ENCODE data around the gene RHOF. TPM values are rescaled to one million over a fixed set of nuclear protein-coding genes. Genes with fewer than 3 reads are reported as not detected.

Gene RHOF
- total RNA-seq, 1 donor: 10.9 TPM

DNA sequence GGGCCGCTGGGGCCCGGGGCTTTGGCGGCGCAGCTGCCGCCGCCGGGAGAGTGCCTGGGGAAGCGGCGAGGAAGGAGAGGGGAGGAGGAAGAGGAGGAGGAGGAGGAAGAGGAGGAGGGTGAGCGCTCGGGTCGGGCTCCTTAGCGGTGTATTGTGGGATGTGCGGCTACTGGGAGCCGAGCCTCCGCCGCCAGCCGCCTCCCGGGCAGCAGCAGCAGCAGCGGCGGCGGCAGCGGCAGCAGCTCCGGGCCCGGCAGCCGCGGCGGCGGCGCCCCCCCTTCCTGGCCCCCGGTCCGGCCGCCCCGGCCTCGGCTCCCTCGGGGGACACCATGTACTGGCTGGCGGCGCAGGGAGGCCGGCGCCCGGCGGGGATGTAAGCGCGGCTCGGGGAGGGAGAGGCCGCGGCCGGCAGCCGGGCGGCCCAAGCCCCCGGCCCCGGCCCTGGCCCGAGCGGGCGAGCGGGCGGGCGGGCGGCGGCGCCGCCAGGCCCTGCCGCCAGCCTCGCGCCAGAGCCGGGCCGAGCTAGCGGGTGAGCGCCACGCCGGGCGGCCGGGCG is 10.5 kb upstream of the RHOF start, which contains the start of gene SETD1B:
Gene SETD1B, plus strand, starts transcription at position 149 of the 556 bp plus-strand sequence. CDS start 729 bp downstream, outside the sequence.
- H3K4me3 ChIP-seq (ENCODE audit: low read depth, low read length): peak within 1 kb of the TSS; percentile 80
- TF ChIP-seq, protein P1, sequence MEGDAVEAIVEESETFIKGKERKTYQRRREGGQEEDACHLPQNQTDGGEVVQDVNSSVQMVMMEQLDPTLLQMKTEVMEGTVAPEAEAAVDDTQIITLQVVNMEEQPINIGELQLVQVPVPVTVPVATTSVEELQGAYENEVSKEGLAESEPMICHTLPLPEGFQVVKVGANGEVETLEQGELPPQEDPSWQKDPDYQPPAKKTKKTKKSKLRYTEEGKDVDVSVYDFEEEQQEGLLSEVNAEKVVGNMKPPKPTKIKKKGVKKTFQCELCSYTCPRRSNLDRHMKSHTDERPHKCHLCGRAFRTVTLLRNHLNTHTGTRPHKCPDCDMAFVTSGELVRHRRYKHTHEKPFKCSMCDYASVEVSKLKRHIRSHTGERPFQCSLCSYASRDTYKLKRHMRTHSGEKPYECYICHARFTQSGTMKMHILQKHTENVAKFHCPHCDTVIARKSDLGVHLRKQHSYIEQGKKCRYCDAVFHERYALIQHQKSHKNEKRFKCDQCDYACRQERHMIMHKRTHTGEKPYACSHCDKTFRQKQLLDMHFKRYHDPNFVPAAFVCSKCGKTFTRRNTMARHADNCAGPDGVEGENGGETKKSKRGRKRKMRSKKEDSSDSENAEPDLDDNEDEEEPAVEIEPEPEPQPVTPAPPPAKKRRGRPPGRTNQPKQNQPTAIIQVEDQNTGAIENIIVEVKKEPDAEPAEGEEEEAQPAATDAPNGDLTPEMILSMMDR (IDR thresholded peaks at IDR 0.05; ENCODE audit: insufficient read depth, low read length): no peak
- peak; percentile 53 for DNase-seq (ENCODE audit: low read depth)

- H3K4me3 ChIP-seq (ENCODE audit: low read depth, low read length): peak overlapping the region; percentile 80
- TF ChIP-seq, protein P1 (IDR thresholded peaks at IDR 0.05; ENCODE audit: insufficient read depth, low read length): no peak
- peak; percentile 97 for DNase-seq (ENCODE audit: low read depth)
Measured at GRCh38 chr12:121802843-121803698, 9.6 kb upstream of the RHOF start.

DNA sequence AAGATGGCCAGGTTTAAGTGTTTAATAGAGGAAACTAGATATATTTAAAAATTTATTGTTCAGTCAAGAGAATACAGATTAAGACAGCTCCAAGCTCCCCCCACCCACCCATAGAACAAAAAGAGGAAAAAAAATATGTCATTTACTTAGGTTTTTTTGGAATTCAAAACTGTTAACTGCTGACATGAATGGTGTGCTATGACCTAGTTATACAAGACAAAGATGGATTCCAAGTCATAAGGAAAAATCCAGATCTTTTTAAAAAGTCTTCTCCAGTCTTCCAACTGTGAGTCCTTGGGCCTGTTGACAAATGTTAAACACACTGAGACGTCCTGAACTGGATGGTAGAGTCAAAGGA is 9.0 kb upstream of the RHOF start:
- DNase-seq (ENCODE audit: low read depth): no peak
- TF ChIP-seq, protein P1 (IDR thresholded peaks at IDR 0.05; ENCODE audit: insufficient read depth, low read length): no peak
- peak overlapping the region; percentile 80 for H3K4me3 ChIP-seq (ENCODE audit: low read depth, low read length)

DNA sequence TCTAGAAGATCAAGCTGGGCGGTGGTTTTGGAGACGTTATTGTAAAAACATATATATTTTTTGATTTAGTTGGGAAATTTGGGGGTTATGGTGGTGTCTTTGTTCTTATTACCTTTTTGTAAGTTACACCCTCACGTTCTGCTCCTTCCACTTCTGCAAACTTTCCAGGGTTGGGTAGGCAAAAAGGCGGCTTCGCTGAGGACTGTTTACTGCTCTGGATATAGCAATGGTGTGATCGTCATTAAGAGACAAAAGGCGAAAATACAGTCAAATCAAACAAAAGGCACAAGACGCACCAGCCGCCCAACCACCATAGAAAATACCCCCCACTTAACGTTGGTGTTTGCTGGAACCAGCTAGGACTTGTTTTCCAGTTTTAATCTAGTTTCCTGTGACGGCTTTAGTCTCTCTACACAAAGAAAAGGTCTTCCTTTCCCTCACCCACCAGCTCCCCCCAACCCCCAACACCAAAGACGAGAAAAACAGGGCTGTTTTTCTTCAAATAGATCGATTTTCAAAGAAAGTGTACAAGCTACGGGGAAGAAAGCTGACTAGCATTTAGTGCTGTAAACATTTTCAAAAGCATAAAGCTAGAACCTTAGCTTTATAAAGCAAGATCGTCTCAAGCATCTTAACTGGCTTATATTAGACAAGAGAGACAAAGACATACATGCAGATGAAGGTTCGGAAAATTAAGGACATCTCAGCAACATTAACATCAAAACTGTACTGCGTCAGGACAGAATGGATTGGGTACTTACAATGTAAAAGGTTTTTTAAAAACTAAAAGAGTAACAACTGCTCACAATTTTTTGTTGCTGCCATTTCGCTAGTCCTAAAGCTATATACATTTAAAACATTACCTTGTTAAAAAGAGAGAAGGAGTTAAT is 8.4 kb upstream of the RHOF start:
- TF ChIP-seq, protein P1 (IDR thresholded peaks at IDR 0.05; ENCODE audit: insufficient read depth, low read length): no peak
- DNase-seq (ENCODE audit: low read depth): peak; percentile 62
- peak overlapping the region; percentile 80 for H3K4me3 ChIP-seq (ENCODE audit: low read depth, low read length)

- H3K4me3 ChIP-seq (ENCODE audit: low read depth, low read length): peak overlapping the region; percentile 80
- TF ChIP-seq, protein P1 (IDR thresholded peaks at IDR 0.05; ENCODE audit: insufficient read depth, low read length): no peak
Measured at GRCh38 chr12:121800694-121801594, 7.5 kb upstream of the RHOF start.

More at GRCh38 chr12:121800694-121801594, 7.5 kb upstream of the RHOF start:
- DNase-seq (ENCODE audit: low read depth): peak; percentile 82

Measured in fibroblast of the aortic adventitia (primary cell).